Hypothalamus (tissue), 51 donors: Measurements from ENCODE around the gene APOA1.
"Not testable (repeated sequence)": the region's sequence is repeated elsewhere in the genome, so short reads cannot be mapped to it uniquely, and the experiment has no call there.

Experiments
- DNase-seq, 51 donors: peaks; one replicate each; lab custom pipeline; 2025; lab: John Stamatoyannopoulos, UW

The APOA1 gene

DNA sequence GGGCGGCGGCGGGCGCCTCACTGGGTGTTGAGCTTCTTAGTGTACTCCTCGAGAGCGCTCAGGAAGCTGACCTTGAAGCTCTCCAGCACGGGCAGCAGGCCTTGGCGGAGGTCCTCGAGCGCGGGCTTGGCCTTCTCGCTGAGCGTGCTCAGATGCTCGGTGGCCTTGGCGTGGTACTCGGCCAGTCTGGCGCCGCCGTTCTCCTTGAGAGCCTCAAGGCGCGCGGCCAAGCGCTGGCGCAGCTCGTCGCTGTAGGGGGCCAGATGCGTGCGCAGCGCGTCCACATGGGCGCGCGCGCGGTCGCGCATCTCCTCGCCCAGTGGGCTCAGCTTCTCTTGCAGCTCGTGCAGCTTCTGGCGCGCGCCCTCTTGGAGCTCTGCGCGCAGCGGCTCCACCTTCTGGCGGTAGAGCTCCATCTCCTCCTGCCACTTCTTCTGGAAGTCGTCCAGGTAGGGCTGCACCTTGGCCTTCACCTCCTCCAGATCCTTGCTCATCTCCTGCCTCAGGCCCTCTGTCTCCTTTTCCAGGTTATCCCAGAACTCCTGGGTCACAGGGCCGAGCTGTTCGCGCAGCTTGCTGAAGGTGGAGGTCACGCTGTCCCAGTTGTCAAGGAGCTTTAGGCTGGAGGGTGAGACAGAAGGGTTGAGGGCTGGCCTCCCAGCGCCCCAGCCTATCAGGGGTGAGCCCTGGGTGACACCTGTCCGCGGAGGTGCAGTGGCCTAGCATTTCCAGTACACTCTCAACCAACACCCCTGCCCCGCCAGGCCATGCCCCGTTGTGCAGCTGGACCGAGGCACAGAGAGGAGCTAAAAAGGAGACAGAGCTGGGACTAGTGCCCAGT lies 1.4 kb downstream of the APOA1 start:
- DNase-seq = peak in 50 of 51 donors; percentile 25 to 90 (median 78)

DNA sequence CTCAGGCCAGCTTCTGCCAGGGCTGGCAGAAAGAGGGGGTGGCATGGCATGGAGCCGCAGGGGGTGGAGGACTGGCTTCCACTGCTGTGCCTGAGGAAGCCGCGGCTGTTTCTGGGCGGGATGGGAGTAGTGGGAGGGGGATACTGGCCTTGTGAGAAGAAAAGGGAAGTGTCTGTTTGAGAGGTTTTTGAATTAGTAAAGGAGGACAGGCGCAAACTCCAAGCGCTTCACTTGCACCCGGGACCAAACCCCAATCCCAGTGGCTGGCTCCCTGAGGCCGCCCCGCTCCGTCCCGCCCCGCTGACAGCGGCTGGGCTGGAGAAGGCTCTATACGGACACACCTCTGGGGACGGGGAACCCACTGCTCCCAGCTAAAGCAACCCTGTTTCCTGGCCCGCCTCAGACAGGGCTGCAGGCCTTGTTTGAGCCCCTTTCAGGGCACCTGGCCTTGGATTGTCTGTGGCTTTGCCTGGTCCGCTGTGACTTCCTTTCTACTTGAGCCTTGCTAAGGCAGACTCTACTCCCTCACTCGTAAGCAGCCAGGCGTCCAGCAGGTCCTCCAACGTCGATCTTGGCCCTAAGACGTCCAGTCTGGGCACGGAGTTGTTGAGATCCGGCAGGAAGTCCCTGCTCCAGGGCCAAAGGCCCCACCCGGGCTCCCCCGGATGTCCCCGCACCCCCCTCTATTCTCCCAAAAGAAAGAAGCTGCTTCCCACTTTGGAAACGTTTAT lies 2.2 kb downstream of the APOA1 start:
- peak in 5 of 51 donors; percentile 37 to 65 (median 52) for DNase-seq

DNA sequence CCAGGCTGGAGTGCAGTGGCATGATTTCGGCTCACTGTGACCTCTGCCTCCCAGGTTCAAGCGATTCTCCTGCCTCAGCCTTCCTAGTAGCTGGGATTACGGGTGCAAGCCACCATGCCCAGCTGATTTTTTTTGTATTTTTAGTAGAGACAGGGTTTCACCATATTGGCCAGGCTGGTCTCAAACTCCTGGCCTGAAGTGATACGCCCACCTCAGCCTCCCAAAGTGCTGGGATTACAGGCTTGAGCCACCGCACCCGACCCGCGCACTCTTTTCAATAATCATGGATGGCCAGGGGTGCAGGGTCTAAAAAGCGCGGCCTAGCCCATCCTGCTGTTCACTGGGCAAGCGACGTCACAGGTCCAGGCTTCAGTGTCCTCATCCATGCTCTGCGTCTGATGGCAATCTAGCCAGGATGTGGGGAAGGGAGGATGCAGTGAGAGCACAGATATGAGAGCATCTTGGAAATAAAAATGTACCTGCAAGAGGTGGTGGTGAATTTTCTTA lies 2.8 kb downstream of the APOA1 start:
- not testable (repeated sequence) for DNase-seq

DNA sequence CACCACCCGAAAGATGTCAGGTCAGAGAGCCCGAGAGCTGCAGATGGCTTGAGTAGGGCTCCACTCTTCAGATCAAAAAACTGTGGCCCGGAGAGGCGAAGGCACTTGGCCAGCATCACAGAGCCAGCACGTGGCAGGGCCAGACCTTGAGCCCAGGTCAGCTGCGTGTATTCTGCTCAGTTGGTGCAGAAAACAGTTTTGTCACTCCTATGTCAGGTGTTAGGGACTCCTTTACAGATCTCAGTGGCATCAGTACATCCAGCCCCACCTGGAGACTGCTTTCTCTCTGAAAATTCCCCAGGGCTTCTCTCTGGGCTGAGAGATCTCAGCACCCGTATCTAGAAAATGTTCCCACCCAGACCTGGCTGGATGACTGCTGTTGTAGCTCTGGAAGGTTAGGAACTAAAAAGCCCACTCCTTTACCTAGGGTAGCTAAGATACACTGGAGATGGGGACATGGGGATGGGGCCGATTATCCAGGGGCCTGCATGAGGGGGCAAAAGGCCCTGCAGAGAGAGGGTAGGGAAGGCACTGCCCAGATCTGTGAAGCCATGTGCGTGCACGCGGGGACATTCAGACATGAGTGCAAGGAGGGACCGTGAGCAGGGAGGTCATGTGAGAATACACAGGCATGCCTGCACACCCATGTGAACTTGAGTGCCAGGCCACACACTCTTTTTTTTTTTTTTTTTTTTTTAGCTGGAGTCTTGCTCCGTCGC lies 3.4 kb downstream of the APOA1 start:
- no peak for DNase-seq

DNA sequence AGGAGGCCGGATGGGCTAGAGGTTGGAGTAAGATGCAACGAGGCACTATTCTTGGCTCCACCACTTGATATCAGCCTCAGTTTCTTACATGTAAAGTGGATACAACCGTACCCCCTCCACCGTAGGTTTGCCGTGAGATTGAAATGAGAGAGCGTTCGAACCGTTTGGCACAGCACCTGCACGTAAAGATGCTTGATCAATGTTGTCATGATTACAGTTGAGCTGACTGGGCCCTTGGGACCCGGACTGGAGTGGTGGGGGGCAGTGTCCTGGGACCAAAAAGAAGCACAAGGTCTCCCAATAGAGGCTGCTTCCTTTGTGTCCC lies 4.0 kb downstream of the APOA1 start:
- no peak for DNase-seq

DNA sequence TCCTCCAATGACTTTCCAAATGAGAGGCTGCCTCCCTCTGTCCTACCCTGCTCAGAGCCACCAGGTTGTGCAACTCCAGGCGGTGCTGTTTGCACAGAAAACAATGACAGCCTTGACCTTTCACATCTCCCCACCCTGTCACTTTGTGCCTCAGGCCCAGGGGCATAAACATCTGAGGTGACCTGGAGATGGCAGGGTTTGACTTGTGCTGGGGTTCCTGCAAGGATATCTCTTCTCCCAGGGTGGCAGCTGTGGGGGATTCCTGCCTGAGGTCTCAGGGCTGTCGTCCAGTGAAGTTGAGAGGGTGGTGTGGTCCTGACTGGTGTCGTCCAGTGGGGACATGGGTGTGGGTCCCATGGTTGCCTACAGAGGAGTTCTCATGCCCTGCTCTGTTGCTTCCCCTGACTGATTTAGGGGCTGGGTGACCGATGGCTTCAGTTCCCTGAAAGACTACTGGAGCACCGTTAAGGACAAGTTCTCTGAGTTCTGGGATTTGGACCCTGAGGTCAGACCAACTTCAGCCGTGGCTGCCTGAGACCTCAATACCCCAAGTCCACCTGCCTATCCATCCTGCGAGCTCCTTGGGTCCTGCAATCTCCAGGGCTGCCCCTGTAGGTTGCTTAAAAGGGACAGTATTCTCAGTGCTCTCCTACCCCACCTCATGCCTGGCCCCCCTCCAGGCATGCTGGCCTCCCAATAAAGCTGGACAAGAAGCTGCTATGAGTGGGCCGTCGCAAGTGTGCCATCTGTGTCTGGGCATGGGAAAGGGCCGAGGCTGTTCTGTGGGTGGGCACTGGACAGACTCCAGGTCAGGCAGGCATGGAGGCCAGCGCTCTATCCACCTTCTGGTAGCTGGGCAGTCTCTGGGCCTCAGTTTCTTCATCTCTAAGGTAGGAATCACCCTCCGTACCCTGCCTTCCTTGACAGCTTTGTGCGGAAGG lies 4.8 kb downstream of the APOA1 start:
- DNase-seq = no peak

DNA sequence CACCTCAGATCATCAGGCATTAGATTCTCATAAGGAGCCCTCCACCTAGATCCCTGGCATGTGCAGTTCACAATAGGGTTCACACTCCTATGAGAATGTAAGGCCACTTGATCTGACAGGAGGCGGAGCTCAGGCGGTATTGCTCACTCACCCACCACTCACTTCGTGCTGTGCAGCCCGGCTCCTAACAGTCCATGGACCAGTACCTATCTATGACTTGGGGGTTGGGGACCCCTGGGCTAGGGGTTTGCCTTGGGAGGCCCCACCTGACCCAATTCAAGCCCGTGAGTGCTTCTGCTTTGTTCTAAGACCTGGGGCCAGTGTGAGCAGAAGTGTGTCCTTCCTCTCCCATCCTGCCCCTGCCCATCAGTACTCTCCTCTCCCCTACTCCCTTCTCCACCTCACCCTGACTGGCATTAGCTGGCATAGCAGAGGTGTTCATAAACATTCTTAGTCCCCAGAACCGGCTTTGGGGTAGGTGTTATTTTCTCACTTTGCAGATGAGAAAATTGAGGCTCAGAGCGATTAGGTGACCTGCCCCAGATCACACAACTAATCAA lies 5.6 kb downstream of the APOA1 start:
- DNase-seq = no peak

DNA sequence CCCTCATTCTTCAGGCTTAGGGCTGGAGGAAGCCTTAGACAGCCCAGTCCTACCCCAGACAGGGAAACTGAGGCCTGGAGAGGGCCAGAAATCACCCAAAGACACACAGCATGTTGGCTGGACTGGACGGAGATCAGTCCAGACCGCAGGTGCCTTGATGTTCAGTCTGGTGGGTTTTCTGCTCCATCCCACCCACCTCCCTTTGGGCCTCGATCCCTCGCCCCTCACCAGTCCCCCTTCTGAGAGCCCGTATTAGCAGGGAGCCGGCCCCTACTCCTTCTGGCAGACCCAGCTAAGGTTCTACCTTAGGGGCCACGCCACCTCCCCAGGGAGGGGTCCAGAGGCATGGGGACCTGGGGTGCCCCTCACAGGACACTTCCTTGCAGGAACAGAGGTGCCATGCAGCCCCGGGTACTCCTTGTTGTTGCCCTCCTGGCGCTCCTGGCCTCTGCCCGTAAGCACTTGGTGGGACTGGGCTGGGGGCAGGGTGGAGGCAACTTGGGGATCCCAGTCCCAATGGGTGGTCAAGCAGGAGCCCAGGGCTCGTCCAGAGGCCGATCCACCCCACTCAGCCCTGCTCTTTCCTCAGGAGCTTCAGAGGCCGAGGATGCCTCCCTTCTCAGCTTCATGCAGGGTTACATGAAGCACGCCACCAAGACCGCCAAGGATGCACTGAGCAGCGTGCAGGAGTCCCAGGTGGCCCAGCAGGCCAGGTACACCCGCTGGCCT lies 7.1 kb downstream of the APOA1 start:
- DNase-seq = no peak

DNA sequence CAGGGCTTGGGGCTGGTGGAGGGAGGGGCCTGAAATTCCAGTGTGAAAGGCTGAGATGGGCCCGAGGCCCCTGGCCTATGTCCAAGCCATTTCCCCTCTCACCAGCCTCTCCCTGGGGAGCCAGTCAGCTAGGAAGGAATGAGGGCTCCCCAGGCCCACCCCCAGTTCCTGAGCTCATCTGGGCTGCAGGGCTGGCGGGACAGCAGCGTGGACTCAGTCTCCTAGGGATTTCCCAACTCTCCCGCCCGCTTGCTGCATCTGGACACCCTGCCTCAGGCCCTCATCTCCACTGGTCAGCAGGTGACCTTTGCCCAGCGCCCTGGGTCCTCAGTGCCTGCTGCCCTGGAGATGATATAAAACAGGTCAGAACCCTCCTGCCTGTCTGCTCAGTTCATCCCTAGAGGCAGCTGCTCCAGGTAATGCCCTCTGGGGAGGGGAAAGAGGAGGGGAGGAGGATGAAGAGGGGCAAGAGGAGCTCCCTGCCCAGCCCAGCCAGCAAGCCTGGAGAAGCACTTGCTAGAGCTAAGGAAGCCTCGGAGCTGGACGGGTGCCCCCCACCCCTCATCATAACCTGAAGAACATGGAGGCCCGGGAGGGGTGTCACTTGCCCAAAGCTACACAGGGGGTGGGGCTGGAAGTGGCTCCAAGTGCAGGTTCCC lies 7.8 kb downstream of the APOA1 start, which contains the start of gene APOC3:
TSS of gene APOC3 (plus strand) at position 383 of the 659 bp plus-strand sequence. CDS start 676 bp downstream, outside the sequence.
- DNase-seq = no peak

DNA sequence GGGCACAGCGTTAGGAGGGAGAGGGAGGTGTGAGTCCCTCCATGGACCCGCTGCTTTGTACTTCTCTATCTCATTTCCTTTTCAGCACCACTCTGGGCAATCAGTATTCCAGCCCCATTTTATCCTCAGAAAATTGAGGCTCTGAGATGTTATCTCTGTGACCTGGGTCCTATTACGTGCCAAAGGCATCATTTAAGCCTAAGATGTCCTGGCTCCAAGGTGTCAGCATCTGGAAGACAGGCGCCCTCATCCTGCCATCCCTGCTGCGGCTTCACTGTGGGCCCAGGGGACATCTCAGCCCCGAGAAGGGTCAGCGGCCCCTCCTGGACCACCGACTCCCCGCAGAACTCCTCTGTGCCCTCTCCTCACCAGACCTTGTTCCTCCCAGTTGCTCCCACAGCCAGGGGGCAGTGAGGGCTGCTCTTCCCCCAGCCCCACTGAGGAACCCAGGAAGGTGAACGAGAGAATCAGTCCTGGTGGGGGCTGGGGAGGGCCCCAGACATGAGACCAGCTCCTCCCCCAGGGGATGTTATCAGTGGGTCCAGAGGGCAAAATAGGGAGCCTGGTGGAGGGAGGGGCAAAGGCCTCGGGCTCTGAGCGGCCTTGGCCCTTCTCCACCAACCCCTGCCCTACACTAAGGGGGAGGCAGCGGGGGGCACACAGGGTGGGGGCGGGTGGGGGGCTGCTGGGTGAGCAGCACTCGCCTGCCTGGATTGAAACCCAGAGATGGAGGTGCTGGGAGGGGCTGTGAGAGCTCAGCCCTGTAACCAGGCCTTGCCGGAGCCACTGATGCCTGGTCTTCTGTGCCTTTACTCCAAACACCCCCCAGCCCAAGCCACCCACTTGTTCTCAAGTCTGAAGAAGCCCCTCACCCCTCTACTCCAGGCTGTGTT lies 8.5 kb downstream of the APOA1 start:
- no peak for DNase-seq

DNA sequence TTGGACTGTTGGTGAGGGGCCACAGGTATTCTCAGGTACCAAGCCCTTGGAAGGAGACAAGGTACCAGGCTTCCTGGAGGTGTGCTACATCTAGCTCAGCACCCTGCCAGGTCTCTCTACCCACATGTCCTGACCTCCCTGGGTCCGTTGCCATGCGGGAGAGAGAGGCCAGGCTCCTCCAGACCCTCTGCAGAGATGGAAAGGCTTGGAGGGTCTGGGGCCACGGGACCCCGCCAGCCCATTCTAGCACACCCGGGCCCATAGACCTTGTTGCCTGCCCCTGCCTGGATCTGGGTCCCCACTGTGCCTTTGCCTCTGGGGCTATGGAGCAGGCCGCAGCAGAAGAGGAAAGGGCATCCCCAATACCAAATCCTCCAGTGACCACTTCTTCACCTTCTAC lies 10.0 kb downstream of the APOA1 start:
- DNase-seq = no peak

DNA sequence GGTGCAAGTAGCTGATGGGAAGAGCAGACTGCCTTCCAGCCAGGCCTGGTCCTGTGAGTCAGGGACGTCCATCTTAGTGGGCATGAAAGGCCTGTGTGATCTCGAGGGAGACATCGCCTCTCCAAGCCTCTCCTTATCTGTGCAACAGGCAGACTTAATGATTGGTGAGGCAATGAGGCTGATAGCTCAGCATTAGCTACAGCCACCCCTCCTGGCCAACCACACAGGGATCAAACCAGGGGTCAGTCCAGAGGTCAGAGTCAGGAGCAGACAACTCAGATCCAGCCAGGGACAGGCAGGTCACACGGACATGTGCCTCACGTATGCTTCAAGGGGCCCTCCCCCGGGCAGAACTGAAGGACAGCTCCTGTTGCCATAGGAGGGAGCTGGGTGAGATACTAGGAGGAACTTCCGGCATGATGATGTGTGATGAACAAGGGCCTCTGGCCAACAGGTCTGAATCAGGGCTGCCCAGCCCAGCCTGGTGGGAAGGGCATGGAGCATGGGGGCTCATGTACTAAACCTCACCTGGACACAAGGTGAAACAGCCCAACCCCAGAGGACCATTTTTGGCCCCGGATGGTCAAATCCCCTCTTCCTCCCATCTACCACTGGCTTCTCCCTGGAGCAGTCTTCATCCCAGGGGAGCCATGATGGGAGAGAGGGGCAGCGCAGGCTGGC lies 10.5 kb downstream of the APOA1 start:
- DNase-seq = no peak

DNA sequence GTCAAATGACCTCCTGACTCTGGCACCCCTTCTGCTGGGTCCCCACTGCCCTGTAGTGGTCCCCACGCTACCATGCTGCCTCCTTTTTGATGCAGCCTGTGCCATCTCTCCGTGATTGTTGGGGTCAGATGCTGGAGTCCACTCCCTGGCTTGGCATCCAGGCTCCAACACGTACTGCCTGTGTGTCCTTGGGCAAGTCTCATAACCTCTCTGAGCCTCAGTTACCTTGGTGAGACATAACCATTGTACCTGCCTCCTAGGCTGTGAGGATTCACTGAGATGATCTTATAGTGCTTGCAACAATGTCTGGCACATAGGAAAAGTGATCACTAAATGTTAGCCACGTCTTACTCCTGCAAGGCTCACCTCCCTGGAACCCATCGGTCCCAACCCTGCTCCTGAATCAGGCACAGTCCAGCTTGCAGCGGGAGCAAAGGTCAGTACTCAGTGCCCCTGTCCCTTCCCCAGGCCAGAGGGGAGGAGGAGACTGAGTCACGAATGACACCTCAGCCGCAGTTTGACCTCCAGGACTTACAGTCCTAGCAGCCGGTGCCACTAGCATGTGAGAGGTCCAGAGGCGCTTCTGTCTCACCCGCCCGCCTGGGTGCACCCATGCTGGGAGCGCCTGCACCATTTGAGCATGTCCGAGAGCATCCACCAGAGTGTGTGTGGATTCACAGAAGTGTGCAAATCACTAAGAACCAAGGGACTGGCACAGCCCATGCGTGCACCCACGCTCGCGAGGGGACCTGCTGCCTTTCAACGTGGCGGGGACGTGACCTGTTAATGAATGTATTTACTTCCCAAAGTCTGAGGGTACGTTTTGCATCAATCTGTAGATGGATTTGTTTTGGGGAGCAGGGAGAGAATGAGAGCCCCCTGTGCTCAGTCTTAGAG lies 11.3 kb downstream of the APOA1 start:
- DNase-seq = no peak

DNA sequence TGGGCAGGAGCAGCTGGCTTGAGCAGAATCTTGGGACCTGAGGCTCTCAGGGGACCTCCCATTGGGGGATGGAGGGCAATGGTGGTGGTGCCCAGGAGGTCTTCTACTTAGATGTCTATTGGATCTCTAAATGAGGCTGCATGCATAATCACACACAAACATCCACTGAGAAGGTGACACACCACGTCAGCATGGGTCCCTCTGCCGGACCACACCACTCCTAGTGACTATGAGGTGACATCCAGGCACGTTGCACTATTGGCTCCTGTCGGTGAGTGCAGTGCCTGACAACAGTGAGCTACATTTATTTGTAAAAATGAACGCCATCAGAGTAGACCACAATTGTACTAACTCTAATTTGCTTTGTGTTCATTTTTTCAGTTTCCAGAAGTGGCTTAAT lies 12.0 kb downstream of the APOA1 start:
- no peak for DNase-seq

DNA sequence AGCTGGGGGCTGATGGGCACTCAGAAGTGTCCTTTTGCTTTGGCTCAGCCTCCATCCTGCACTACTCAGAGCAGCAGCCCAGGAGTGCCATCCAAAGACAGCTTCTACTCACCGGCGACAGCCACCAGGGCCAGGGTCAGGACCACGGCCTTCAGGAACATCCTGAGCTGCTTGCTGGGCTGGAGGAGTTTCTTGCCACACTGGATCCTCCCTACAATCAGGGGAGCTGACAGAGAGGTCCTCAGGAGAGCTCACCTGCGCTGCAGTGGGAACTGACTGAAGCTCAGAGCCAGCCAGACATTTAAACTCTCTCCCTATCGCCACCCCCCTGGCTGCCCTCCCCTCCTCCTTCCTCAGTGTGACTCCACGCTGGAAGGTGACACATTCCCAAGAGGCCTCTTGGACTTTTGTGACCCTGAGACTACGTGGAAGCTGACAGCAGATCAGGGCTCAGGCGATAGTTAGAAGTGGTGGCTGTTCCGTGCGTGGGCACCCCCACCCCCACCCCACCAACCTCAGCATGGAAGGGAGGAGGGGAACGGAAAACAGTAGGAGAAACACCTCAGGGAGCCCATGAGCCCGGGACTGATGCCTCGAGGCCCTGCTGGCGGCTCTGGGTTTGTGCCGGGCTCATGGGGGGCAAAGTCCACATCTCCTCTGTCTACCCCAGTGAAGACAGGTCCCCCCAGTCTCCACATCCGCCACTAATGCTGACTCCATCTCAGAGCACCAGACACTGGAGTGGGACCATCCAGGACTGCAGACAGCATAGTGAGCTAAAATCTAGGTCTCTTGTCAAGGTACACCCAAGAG lies 14.2 kb downstream of the APOA1 start, which contains the start of gene APOA4:
TSS of gene APOA4 (minus strand) at position 274 of the 813 bp plus-strand sequence. CDS start at position 161, 113 bp downstream.
- DNase-seq = no peak
